GM19193 (cell line): ENCODE measurements around the gene TANC1.

Experiments
- POLR2A ChIP-seq: IDR thresholded peaks from 4 replicates; pipeline ENCODE4 v1.6.1; 2011; ENCODE audit not compliant: insufficient read depth, insufficient read length; ENCODE audit errors: extremely low read depth

Gene TANC1

GRCh38 chr2:158973116-158973956 is 4.9 kb downstream of the TANC1 start:
- TF ChIP-seq POLR2A, result no peak

- TF ChIP-seq POLR2A, result no peak
Observed at GRCh38 chr2:158975271-158975921, 7.0 kb downstream of the TANC1 start.

- no peak for TF ChIP-seq POLR2A
Observed at GRCh38 chr2:158979772-158980171, 11.3 kb downstream of the TANC1 start.

GRCh38 chr2:158984604-158985135 is 16.2 kb downstream of the TANC1 start:
- TF ChIP-seq POLR2A, result no peak

- TF ChIP-seq POLR2A, result no peak
Observed at GRCh38 chr2:158988501-158988900, 20.1 kb downstream of the TANC1 start.

GRCh38 chr2:158989165-158989564 is 20.7 kb downstream of the TANC1 start:
- no peak for TF ChIP-seq POLR2A

- no peak for TF ChIP-seq POLR2A
Observed at GRCh38 chr2:158990397-158991214, 22.2 kb downstream of the TANC1 start.

GRCh38 chr2:158993030-158993429 is 24.6 kb downstream of the TANC1 start:
- TF ChIP-seq POLR2A, result no peak

- no peak for TF ChIP-seq POLR2A
Observed at GRCh38 chr2:158993721-158994587, 25.5 kb downstream of the TANC1 start.

- no peak for TF ChIP-seq POLR2A
Observed at GRCh38 chr2:158994920-158995676, 26.7 kb downstream of the TANC1 start.

- no peak for TF ChIP-seq POLR2A
Observed at GRCh38 chr2:158995677-158996049, 27.2 kb downstream of the TANC1 start.

GRCh38 chr2:158996378-158996993 is 28.0 kb downstream of the TANC1 start:
- TF ChIP-seq POLR2A, result no peak
